ENCODE measurements around the gene GAS7.

GRCh38 chr17:10070690-10071089 is 127.7 kb downstream of the GAS7 start:
- no peak for TF ChIP-seq CTCF (IDR thresholded peaks at IDR 0.05)
- TF ChIP-seq POLR2A (IDR thresholded peaks at IDR 0.05), result no peak

Measured in gastroesophageal sphincter (tissue), 3 donors.